GM12873 (cell line): ENCODE results near the gene SPO11.
A peak's percentile ranks its signal among the peaks of the same experiment; 100 is the strongest.

Source experiments
- TF ChIP-seq, protein P1 (sequence below): IDR thresholded peaks from 2 replicates; pipeline ENCODE4 v1.5.1; 2012; ENCODE audit warnings: low read depth, mild to moderate bottlenecking, moderate library complexity, low read length, control low read depth; ENCODE audit not compliant: insufficient read depth; ENCODE audit errors: missing control alignments

SPO11 gene

DNA sequence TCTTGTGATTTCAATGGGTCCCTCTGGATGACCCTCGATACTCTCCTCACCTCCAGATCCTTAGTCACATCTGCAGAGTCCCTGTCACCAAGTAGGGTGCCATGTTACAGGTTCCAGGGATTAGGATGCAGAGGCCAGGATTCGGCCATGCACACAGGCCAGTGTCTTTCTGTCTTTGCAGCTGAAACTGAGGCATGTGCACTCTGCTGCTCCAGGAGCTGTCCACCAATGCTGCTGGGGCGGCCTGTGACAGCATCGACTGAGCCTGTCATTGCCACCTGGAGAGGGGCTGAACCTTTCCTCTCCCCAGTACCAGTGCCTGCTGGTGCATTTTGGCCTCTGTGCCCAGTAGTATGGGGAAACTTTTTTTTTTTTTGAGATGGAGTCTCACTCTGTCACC lies 57.2 kb downstream of the SPO11 start:
- TF ChIP-seq, protein P1, sequence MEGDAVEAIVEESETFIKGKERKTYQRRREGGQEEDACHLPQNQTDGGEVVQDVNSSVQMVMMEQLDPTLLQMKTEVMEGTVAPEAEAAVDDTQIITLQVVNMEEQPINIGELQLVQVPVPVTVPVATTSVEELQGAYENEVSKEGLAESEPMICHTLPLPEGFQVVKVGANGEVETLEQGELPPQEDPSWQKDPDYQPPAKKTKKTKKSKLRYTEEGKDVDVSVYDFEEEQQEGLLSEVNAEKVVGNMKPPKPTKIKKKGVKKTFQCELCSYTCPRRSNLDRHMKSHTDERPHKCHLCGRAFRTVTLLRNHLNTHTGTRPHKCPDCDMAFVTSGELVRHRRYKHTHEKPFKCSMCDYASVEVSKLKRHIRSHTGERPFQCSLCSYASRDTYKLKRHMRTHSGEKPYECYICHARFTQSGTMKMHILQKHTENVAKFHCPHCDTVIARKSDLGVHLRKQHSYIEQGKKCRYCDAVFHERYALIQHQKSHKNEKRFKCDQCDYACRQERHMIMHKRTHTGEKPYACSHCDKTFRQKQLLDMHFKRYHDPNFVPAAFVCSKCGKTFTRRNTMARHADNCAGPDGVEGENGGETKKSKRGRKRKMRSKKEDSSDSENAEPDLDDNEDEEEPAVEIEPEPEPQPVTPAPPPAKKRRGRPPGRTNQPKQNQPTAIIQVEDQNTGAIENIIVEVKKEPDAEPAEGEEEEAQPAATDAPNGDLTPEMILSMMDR, result no peak

DNA sequence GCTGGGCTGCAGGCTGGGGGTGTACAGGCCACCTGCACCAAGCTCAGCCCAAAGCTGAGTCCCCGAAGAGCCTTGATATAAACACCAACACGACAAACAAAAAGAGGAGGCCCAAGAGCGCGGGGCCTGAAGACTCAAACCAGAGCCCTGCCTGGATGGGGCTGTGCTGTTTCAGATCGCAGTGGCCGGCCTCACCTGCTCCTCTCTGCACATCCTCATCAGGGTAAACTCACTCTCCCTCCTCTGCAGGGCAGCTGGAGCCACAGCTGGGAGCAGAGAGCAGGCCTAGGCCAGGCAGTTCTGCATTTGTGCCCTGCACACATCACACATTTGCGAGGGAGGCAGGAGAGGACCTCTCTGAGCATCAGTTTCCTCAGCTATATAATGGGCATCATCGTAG lies 57.9 kb downstream of the SPO11 start:
- TF ChIP-seq, protein P1, result no peak

DNA sequence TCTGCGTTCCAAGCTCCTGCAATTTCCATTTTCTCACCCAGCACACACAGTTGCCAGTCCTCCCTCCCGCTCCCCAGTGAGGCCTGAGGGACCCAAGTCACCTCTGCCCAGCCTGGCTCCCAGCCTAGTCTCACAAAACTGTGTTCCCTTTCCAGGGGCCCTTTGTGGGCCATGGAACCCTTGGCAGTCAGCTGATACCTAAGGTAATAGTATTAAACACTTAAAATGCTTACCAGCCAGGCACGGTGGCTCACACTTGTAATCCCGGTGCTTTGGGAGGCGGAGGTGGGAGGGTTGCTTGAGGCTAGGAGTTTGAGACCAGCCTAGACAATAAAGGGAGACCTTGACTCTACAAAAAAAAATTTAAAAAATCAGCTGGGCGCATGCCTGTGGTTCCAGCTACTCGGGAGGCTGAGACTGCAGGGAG lies 58.4 kb downstream of the SPO11 start:
- TF ChIP-seq, protein P1, result no peak

DNA sequence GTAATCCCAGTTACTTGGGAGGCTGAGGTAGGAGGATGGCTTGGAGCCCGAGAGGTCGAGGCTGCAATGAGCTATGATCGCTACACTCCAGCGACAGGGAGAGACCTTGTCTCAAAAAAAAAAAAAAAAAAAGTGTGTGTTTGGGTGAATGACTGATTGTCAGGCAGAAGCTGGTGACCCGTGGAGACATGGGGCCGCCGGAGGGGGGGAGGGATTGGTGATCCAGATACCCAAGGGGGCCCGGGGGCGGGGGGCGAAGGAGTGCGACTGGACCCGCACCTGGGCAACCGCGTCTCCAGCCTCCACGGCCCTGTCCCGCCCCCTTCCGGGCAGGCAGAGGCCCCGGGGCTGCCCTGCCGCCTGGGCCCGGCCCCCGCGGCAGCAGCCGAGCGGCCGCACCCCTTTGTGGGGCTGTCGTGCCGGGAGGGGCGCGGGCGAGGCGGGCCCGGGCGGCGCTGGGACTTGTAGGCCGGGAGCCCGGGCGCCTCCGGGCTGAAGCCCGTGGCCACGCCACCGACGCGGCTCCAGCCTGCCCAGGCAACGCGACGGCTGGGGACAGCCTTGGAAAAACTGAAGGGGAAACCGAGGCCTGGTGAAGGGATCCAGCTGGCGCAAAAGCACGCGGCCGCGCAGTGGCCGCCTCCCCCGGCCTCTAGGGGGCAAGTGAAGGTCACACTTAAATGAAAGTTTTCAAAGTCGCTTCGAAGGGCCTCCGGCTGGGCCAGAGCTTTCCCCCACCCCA lies 59.5 kb downstream of the SPO11 start:
- TF ChIP-seq, protein P1, result peak; percentile 69

DNA sequence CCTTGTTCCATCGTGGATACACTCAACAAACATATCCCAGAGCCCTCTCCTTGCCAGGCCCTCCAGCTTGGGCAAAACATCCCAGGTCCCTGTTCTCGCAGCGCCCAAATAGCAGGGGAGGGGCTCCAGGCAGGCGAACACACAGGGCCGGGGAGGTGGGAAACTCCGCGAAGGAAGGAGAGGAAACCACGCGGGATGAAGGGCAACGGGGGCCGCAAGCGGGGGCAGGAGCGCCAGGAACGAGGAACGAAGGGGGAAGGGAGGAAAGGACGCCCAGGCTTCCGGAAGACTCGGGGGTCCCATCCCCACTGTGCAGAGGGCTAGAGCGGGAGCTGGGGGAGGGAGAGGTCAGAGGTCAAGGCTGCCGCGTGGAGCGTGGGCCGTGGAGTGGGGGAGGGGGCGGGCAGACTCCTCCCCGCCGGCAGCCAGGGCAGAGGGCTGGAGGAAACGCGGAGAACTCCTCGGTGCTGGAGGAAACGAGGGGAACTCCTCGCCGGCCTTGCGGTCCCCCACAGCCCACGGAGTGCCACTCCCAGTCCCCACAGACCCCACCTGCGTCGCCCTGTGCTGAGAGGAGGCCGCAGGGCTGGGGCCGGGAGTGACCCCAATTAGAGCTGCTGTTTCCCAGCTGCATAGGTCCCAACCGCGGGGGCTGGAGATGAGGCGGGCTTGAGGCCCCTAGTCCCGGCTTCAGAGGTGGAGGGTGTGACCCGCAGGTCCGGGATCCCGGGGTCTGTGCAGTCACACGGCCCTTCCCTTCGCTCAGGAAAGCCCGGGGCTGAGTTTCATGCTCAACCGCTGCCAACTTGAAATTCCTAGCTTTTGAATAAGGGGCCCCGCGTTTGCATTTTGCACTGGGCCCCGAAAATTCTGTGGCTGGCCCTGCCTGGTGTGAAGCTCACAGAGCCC lies 60.3 kb downstream of the SPO11 start:
- TF ChIP-seq, protein P1, result no peak

DNA sequence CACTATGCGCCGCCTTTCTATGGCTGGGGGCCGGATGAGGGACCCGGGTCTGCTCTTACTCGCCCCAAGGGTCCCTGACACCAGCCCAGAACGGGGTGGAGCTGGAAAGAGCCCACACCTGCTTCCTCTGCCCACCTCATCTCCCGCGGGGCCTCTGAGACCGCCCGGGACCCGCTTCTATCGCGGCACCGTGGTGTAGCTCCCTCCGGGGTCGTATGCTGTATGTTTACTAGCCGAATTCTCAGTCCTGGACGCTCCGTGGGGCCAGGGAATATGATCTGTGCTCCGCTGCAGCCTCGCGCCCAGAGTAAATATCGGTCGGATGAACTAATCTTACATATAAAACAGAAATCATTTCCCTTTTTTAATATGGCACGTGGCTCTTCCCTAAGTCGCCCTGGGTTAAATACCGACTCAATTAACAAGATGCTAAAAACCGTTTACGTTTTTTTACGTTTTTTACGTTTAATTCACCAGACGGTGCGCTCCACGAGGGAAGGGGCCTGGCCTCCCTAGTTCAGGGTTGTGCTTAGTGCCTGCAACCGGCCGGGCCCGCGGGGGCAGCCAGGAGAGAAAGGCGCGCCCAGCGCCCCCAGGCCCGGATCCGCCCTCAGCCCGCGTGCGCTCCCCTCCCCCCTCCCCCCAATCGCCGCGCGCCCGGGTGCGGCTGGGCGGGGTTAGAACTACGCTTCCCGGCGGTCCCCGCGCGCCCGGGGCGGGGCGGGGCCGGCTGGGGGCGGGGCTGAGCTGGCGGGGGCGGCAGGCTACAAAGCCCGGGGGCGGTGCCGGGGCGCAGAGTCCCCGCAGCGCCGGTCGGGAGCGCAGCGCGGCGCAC lies 61.2 kb downstream of the SPO11 start, which contains the start of gene RBM38:
Gene RBM38 (plus strand): TSS at position 793 of the 835 bp plus-strand sequence. CDS start 186 bp downstream, outside the sequence.
- TF ChIP-seq, protein P1, result no peak
